ENCODE measurements around the gene ADCY4. TPM values are rescaled to one million over a fixed set of nuclear protein-coding genes. Genes with fewer than 3 reads are reported as not detected.
A peak's percentile ranks its signal among the peaks of the same experiment; 100 is the strongest.

The ADCY4 gene
- total RNA-seq, 2 donors from 2014 or later = 10.6 to 14.8 TPM

DNA sequence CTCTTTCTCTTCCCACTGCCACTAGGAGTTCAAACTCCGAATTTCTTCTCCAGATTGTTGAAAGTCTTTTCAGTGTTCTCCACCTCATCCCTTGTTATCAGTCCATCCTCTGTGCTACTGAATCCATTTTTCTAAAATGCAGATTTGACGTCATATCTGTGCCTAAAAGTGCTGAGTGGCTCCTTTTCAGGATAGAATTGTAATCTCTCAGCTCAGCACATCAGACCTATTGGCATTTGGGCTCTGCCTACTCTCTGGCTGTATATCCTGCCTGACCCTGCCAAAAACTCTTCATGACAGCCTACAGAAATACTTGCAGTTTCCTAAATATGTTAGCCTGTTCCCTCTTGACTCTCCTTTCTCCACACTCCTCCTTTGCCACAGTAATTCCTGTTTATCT lies 62.4 kb downstream of the ADCY4 start:
- TF ChIP-seq, protein P1, sequence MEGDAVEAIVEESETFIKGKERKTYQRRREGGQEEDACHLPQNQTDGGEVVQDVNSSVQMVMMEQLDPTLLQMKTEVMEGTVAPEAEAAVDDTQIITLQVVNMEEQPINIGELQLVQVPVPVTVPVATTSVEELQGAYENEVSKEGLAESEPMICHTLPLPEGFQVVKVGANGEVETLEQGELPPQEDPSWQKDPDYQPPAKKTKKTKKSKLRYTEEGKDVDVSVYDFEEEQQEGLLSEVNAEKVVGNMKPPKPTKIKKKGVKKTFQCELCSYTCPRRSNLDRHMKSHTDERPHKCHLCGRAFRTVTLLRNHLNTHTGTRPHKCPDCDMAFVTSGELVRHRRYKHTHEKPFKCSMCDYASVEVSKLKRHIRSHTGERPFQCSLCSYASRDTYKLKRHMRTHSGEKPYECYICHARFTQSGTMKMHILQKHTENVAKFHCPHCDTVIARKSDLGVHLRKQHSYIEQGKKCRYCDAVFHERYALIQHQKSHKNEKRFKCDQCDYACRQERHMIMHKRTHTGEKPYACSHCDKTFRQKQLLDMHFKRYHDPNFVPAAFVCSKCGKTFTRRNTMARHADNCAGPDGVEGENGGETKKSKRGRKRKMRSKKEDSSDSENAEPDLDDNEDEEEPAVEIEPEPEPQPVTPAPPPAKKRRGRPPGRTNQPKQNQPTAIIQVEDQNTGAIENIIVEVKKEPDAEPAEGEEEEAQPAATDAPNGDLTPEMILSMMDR (IDR thresholded peaks at IDR 0.05) = no peak
- no peak for TF ChIP-seq POLR2A (IDR thresholded peaks at IDR 0.05)
- Histone ChIP-seq H3K9me3 (no peaks in the 10 kb centered on the region), H3K27me3 (no peaks in the 10 kb centered on the region), H3K36me3 (replicated peaks in 1 of 2; ENCODE audit: insufficient read depth in 1 of 2, low read depth in 2 of 2) (peaks cover 0 to 6% of the 10 kb centered on the region in 2 donors), H3K4me1 (peaks cover 45% of the 10 kb centered on the region), H3K27ac (peak overlapping the region in 3 of 4 donors; percentile 93 to 96 (median 95)), H3K4me3 (no peak overlapping the region)
- no peak for DNase-seq
- WGBS, 2 donors = 76 to 78% methylated on average over 2 of the region's 2 CpGs
- ATAC-seq = no peak
- intact Hi-C loops (cut with DNase I) = no loop called here

DNA sequence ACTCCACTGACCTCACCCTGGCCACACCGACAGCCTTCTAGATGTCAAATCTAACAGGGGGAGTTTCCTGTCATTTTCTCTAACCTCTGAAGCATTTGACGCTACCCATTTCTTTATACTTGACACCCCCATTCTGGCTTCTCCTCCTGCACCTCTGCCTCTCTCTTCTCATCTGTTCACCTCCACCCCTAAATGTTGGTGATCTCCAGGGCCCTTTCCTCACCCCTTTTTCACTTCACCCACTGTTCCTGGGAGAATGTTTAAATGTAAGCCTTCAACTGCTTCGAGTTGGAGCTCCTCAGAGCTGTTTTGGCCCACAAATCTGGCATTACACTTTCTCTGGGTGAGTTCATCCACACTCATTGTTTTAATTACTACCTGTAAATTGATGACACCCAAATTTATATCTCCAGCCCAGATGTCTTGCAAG lies 63.0 kb downstream of the ADCY4 start:
- Histone ChIP-seq H3K27me3 (no peaks in the 10 kb centered on the region), H3K9me3 (no peaks in the 10 kb centered on the region), H3K4me1 (peaks cover 45% of the 10 kb centered on the region), H3K36me3 (replicated peaks in 1 of 2; ENCODE audit: insufficient read depth in 1 of 2, low read depth in 2 of 2) (peaks cover 0 to 12% of the 10 kb centered on the region in 2 donors), H3K4me3 (no peak overlapping the region), H3K27ac (peak overlapping the region; percentile 90 to 96 (median 94))
- ATAC-seq (no peak), DNase-seq (no peak)
- intact Hi-C loops (cut with DNase I) = no loop called here
- 6% methylated on average over 3 of the region's 3 CpGs for WGBS, 2 donors
- no peak for TF ChIP-seq POLR2A (IDR thresholded peaks at IDR 0.05)
- TF ChIP-seq, protein P1 (IDR thresholded peaks at IDR 0.05) = no peak

DNA sequence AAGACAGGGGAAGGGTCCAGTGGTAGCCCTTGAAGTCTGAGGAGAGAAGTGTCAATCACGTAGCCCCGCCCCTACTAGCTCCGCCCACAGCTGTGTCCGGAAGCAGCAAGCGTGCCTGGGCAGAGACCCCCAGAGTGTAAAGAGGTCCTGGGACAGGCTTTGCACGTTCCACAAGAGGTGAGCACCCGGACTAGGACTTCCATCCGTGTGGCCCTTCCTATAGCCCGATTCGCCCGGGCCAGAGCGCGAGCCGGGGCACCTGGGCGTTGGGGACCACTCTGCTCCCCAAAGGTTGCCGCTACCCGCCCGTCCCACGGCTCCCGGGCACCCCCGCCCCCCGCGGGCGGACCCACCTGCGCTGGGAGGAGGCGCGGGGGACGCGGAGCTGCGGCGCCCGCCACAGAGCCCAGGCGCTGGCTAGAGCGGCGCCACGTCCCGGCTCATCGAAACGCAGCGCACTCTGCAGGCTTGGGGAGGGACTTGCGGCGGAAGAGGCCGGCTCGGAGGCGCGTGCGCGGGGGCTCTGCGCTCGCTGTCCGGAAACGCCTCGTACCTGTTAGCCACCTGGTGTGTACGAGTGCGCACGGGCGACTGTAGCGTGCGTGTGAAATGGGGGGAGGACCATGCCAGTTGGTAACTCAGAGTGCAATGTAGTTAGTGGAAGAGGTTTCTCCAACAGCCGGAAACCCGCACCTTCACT lies 63.6 kb downstream of the ADCY4 start, which contains the start of gene RABGGTA:
Gene RABGGTA (minus strand): TSS at position 464 of the 700 bp plus-strand sequence. CDS start 482 bp downstream, outside the sequence.
- intact Hi-C loops (cut with DNase I) = no loop called here
- DNase-seq (peak; percentile 91 to 93 (median 92)), ATAC-seq (peak; percentile 90)
- H3K27me3 ChIP-seq = no peaks in the 10 kb centered on the region
- H3K36me3 ChIP-seq (replicated peaks in 1 of 2; ENCODE audit: insufficient read depth in 1 of 2, low read depth in 2 of 2) = peaks cover 0 to 14% of the 10 kb centered on the region in 2 donors
- 0 to 7% methylated on average over 2 to 59 of the region's 61 CpGs for WGBS, 2 donors
- H3K4me3 ChIP-seq = peak within 1 kb of the TSS; percentile 56 to 94
- TF ChIP-seq, protein P1 (IDR thresholded peaks at IDR 0.05) = peak; percentile 45 to 90 (median 68)
- peak; percentile 79 to 88 (median 87) for TF ChIP-seq POLR2A (IDR thresholded peaks at IDR 0.05)
- no peaks in the 10 kb centered on the region for H3K9me3 ChIP-seq
- H3K4me1 ChIP-seq = peaks cover 45% of the 10 kb centered on the region
- peak within 1 kb of the TSS; percentile 90 to 96 (median 94) for H3K27ac ChIP-seq

DNA sequence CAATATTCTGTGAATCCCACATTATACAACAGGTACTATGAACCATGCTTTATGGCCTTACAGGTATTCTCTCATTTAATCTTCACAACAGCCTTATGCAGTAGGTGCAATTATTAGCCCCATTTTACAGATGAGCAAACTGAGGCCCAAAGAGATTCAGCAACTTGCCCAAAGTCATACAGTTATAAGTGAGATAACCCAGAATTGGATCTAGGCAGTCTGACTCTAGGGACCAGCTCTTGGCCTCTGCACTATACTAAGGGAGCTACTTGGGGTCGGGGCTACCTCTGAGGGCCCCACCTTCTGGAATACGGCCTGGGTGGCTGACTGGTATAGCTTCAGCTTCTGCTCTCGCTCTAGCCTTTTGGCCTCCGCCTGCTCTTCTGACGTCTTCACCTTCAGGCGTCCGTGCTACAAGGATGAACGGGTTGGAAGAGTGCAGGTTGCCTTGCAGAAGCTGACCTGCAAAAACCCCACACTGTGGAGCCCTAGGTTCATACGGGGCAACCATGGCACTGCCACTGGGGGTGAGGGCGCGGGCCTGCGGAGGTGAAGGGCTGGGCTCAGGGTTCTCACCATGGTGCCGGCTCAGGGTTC lies 64.2 kb downstream of the ADCY4 start:
- H3K4me3 ChIP-seq = peak overlapping the region; percentile 56 to 94
- WGBS, 2 donors = 13 to 90% methylated on average over 2 to 13 of the region's 13 CpGs
- no peaks in the 10 kb centered on the region for H3K9me3 ChIP-seq
- TF ChIP-seq POLR2A (IDR thresholded peaks at IDR 0.05) = no peak
- TF ChIP-seq, protein P1 (IDR thresholded peaks at IDR 0.05) = no peak
- DNase-seq (no peak), ATAC-seq (no peak)
- H3K36me3 ChIP-seq (replicated peaks in 1 of 2; ENCODE audit: insufficient read depth in 1 of 2, low read depth in 2 of 2) = peaks cover 0 to 15% of the 10 kb centered on the region in 2 donors
- no peaks in the 10 kb centered on the region for H3K27me3 ChIP-seq
- peaks cover 45% of the 10 kb centered on the region for H3K4me1 ChIP-seq
- peak overlapping the region; percentile 90 to 96 (median 94) for H3K27ac ChIP-seq
- intact Hi-C loops (cut with DNase I) = no loop called here

Measured in body of pancreas (tissue), 4 donors.